ENCODE data around the gene ZNF831.

ZNF831 gene

GRCh38 chr20:59163631-59164530 lies at the start of gene ZNF831:
Gene ZNF831, plus strand, starts transcription at chr20:59163821. Its CDS starts 27,199 bp downstream, at chr20:59191020.
- DNase-seq: peak in 3 of 6 experiments; percentile 65 to 74 (median 69)

- peak in 2 of 6 experiments; percentile 8 to 10 for DNase-seq
These were observed 46.1 kb upstream of the ZNF831 start for GRCh38 chr20:59117526-59117925.

GRCh38 chr20:59118855-59119254 lies 44.8 kb upstream of the ZNF831 start:
- no peak for DNase-seq

- peak in 3 of 6 experiments; percentile 32 to 43 (median 35) for DNase-seq
These were observed 43.1 kb upstream of the ZNF831 start for GRCh38 chr20:59120491-59120890.

GRCh38 chr20:59120919-59121318 lies 42.7 kb upstream of the ZNF831 start:
- DNase-seq: peak in 1 of 6 experiments; percentile 43

- DNase-seq: peak in 4 of 6 experiments; percentile 42 to 77 (median 58)
These were observed 41.7 kb upstream of the ZNF831 start for GRCh38 chr20:59121714-59122565.

- no peak for DNase-seq
These were observed 41.1 kb upstream of the ZNF831 start for GRCh38 chr20:59122566-59122919.

GRCh38 chr20:59123011-59123677 lies 40.5 kb upstream of the ZNF831 start:
- DNase-seq: peak; percentile 38 to 87 (median 74)

- no peak for DNase-seq
These were observed 39.9 kb upstream of the ZNF831 start for GRCh38 chr20:59123678-59124255.

- no peak for DNase-seq
These were observed 39.2 kb upstream of the ZNF831 start for GRCh38 chr20:59124296-59125029.

- no peak for DNase-seq
These were observed 38.3 kb upstream of the ZNF831 start for GRCh38 chr20:59125332-59125731.

- no peak for DNase-seq
These were observed 37.8 kb upstream of the ZNF831 start for GRCh38 chr20:59125836-59126235.

GRCh38 chr20:59127839-59128238 lies 35.8 kb upstream of the ZNF831 start:
- DNase-seq: no peak

GRCh38 chr20:59131551-59132285 lies 31.9 kb upstream of the ZNF831 start:
- DNase-seq: no peak

GRCh38 chr20:59134182-59134581 lies 29.4 kb upstream of the ZNF831 start:
- DNase-seq: no peak

GRCh38 chr20:59135093-59135492 lies 28.5 kb upstream of the ZNF831 start:
- DNase-seq: no peak

GRCh38 chr20:59136027-59136426 lies 27.6 kb upstream of the ZNF831 start:
- DNase-seq: no peak

GRCh38 chr20:59137532-59137931 lies 26.1 kb upstream of the ZNF831 start:
- DNase-seq: no peak

- no peak for DNase-seq
These were observed 25.4 kb upstream of the ZNF831 start for GRCh38 chr20:59138114-59138748.

GRCh38 chr20:59139998-59140397 lies 23.6 kb upstream of the ZNF831 start:
- DNase-seq: no peak

Data from stimulated activated naive CD4-positive, alpha-beta T cell (primary cell).